HG02840 (cell line): ENCODE measurements around the gene GRB7.
"Not testable (repeated sequence)": the region's sequence is repeated elsewhere in the genome, so short reads cannot be mapped to it uniquely, and the experiment has no call there.

ENCODE experiments used
- ATAC-seq: cut with Tn5 transposase; IDR thresholded peaks from one replicate; pipeline ENCODE4 v1.9.1; 2021; ENCODE audit warnings: mild to moderate bottlenecking, moderate library complexity, moderate number of reproducible peaks; ENCODE audit not compliant: unreplicated experiment, low FRiP score

Gene GRB7

DNA sequence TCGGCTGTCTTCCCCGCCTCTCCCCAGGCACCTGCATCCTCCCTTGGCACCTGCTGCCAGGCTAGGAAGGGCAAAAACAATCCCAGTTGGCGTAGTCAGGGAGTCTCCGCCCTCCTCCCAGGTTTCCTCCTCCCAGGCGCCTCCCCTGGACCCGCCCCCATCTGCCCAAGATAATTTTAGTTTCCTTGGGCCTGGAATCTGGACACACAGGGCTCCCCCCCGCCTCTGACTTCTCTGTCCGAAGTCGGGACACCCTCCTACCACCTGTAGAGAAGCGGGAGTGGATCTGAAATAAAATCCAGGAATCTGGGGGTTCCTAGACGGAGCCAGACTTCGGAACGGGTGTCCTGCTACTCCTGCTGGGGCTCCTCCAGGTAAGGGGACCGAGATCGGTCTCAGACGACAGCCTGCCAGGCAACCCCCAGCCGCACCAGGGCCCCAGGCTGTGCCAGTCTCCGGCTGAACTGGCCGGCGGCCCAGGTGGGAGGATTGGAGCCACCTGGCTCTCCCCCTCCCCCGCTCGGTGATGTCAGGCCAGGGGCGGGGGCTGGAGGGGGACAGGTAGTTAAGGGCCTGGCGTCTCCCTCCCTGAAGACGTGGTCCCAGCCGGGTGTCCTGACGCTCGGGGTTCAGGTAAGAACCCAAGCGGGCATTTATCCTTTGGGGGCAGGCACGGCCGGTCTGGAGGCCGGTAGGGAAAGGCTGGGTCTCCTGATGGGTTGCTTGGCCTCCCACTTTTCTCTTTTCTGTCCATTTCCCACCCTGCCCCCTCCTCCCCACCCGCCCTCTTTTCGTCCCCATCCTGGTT lies at the start of gene GRB7:
GRB7 (plus strand) TSS at position 179 of the 808 bp plus-strand sequence. CDS start 4,364 bp downstream, outside the sequence.
- ATAC-seq = no peak

DNA sequence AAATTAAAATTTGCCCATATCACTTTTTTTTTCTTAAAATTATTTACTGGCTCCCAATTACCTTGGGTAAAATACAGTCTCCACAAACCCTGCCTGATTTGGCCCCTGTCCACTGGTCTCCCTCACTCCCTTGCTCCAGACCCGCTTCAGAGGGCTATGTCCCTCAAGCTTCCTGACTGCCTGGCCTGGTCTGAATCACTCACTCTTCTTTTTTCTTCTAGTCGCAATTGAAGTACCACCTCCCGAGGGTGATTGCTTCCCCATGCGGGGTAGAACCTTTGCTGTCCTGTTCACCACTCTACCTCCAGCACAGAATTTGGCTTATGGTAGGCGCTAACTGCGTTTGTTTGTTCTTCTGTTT lies 49.3 kb upstream of the GRB7 start:
- no peak for ATAC-seq

- ATAC-seq = no peak
Measured at GRCh38 chr17:39688945-39689344, 48.8 kb upstream of the GRB7 start.

- no peak for ATAC-seq
Measured at GRCh38 chr17:39694593-39694992, 43.1 kb upstream of the GRB7 start.

- ATAC-seq = no peak
Measured at GRCh38 chr17:39695089-39695474, 42.7 kb upstream of the GRB7 start.

DNA sequence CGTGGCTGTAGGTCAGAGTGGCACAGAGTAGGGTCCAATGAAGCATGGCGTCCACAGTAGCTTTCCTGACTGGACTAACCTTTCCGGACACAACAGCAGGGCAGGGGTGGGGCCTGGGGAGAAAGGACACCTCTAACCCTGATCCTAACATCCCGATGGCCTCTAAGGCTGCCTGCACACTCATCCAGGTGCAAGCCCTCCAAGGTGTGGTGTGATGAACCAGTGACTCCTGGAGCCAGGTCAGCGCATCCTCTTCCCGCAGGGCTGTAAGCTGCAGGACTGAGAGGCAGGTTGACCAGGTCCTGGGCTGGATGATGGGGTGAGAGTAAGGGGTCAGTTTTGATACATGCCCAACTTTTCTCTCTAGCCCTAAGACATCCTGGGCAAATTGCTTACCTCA lies 41.0 kb upstream of the GRB7 start:
- no peak for ATAC-seq

DNA sequence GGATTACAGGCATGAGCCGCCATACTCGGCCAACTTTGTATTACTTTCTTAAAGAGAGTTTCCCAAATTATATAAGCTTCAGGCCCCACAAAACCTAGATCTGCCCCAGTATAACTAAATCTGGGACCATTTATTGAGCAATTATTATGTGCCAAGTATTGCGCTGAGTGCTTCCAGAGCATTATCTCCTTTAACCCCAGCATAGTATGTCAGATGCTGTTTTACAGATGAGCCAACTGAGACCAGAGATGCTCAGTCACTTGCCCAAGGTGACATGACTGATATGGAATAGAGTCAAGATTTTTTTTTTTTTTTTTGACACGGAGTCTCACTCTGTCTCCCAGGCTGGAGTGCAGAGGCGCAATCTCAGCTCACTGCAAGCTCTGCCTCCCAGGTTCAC lies 39.8 kb upstream of the GRB7 start:
- ATAC-seq = no peak

- ATAC-seq = not testable (repeated sequence)
Measured at GRCh38 chr17:39699157-39699817, 38.5 kb upstream of the GRB7 start.

DNA sequence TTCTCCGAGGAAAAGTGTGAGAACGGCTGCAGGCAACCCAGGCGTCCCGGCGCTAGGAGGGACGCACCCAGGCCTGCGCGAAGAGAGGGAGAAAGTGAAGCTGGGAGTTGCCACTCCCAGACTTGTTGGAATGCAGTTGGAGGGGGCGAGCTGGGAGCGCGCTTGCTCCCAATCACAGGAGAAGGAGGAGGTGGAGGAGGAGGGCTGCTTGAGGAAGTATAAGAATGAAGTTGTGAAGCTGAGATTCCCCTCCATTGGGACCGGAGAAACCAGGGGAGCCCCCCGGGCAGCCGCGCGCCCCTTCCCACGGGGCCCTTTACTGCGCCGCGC lies 38.0 kb upstream of the GRB7 start, which contains the start of gene ERBB2:
ERBB2 (plus strand) TSS at position 247 of the 330 bp plus-strand sequence. CDS start 175 bp downstream, outside the sequence.
- ATAC-seq = no peak

- no peak for ATAC-seq
Measured at GRCh38 chr17:39700148-39700987, 37.4 kb upstream of the GRB7 start.

- no peak for ATAC-seq
Measured at GRCh38 chr17:39701012-39701783, 36.5 kb upstream of the GRB7 start.

DNA sequence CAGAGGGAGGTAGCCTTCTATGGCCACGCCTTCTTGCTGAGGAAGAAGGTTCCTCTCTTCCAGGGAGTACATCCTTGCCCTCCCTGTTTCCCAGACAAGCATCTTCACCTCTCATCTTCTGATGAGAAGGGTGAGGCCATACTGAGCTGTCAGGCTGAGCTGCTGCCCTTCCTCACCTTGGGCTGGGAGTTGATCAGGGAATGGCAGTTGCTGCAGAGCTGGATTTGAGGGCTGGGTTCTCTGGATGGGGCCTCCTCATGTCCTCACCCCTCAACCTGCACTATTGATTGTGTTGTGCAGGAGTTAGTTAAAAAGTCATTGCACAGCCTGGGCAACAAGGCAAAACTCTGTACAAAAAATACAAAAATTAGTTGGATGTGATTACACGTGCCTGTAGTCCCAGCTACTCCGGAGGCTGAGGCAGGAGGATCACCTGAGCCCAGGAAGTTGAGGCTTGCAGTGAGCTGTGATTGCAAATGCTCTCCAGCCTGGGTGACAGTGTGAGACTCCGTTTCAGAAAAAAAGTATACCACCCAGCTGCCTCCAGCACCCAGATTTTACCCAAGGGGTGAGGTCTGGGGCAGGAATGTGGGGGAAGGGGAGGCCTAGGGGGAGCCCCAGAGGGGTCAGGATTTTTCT lies 35.8 kb upstream of the GRB7 start:
- ATAC-seq = no peak

- ATAC-seq = no peak
Measured at GRCh38 chr17:39702901-39703893, 34.5 kb upstream of the GRB7 start.

GRCh38 chr17:39703913-39704312 lies 33.8 kb upstream of the GRB7 start:
- ATAC-seq = no peak

DNA sequence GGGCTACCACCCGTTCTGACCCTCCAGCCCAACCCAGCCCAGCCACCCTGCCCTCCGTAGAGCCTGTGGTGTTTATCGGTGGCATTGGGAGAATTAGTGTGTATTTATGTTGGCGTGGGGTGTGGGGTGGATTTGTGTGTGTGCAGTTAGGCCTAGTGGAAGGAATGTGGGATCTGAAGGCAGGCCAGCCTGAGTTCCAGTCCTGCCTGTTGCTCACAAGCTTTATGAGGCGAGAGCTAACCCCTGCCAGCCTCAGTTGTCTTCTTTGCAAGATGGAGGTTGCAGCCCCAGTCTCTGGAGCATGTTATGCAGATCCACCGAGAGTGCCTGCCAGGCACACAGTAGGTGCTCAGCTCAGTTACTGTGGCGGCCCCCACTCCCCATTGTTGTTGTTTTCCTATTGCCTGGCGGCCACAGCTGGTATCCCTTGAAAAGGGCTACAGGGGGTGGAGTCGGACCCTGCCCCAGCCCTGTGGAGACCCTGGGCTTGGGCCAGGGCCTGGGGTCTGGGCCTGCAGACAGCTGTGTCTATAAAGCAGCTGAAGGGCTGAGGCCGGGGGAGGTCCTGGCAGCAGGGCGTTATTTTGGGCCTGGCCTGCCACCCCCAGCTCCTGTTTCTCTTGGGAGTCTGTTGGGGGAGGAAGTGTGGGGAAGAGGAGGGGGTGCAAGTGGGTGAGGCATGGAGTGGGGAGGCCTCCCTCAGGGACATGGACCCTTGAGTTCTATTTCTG lies 32.8 kb upstream of the GRB7 start:
- no peak for ATAC-seq

DNA sequence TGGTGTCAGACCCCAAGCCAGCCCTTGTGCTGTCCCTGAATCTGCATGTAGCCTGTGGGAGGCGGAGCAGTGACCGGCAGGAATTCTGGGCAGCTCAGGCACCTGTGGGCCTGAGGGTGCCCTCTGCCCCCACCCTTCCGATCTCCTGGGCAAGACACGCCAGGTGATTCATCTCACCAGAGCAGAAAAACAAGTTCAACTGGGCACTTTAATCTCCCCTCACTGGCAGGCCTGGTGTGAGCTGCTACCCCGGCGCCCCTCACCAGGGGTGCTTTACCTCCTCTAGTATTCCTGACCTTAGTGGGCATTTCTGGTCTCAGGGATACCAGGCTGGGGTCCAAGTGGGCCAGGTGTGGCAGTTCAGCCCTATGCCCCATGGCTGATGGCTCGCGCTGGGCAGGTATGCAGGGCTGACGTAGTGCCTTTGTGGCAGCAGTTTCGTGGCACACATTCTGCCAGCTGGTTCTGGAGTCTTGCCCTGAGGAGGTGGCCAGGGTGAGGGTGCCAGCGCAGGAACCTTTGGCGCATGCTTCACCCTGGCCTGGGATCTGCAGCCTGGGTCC lies 31.9 kb upstream of the GRB7 start:
- no peak for ATAC-seq

DNA sequence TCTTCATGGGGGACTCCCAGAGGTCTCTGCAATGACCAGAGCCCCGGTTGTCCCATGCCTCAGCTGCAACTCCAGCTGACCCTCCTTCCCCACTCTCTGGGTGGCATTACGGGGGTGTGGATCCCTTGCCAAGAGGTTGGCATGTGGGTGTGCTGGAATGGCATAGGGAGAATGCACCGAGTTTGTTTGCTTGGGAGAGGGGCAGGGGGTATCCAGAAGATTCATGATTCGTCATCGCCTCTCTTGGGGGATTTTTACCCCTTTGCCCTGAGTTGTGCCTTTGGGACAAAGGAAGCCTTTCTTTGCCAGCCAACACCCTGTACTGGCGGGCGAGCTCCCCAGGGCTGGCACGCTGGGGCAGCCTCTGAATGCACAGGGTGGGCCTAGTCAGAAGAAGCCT lies 31.4 kb upstream of the GRB7 start:
- no peak for ATAC-seq

DNA sequence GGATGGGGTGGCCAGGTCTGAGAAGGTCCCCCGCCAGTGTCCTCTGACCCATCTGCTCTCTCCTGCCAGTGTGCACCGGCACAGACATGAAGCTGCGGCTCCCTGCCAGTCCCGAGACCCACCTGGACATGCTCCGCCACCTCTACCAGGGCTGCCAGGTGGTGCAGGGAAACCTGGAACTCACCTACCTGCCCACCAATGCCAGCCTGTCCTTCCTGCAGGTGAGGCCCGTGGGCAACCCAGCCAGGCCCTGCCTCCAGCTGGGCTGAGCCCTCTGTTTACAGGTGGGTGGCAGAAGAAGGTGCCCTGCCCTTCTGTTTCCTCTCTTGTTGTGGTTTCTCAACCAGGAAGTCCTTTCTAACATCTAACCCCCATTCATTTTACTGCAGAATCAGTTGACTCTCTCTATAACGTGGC lies 30.8 kb upstream of the GRB7 start:
- no peak for ATAC-seq
